H1 (cell line): ENCODE data around the gene SMG1. TPM values are rescaled to one million over a fixed set of nuclear protein-coding genes. Genes with fewer than 3 reads are reported as not detected.

Experiments
- CTCF ChIA-PET: fragments of 300-600 bp; sonication (Branson Sonifier 250); formaldehyde crosslinking; loops from one replicate; lab custom pipeline; 2021; ENCODE audit not compliant: partially characterized antibody; lab: Charles Lee
- POLR2A ChIA-PET: fragments of 300-600 bp; sonication (Branson Sonifier 250); formaldehyde crosslinking; loops from one replicate; lab custom pipeline; 2021; ENCODE audit warnings: inconsistent platforms; ENCODE audit not compliant: partially characterized antibody; lab: Charles Lee
- DNase-seq, 2 experiments: peaks; one replicate each; pipeline versions ENCODE4 v3.0.0 to v3.0.0-alpha.2; 2010 to 2022; ENCODE audit warnings: low spot score in 2 of 2, low read depth in 1 of 2, mixed read lengths in 1 of 2
- FAIRE-seq: peaks from 2 replicates; lab custom pipeline; 2011; peaks lifted over from hg19 to GRCh38; lab: Jason Lieb, UNC
- H2AFZ ChIP-seq: 2 replicates; pipeline ENCODE4 v1.8.1; 2012; ENCODE audit warnings: low read length, inconsistent platforms
- H2AK5ac ChIP-seq: 2 replicates; pipeline ENCODE4 v1.6.1; 2013; ENCODE audit warnings: low read depth, low read length
- H2BK120ac ChIP-seq: replicated peaks from 2 replicates; pipeline ENCODE3; 2013; ENCODE audit warnings: low read depth, low read length, inconsistent platforms
- H2BK12ac ChIP-seq: 2 replicates; pipeline ENCODE4 v1.6.1; 2013; ENCODE audit warnings: low read depth, low read length
- H2BK15ac ChIP-seq: 2 replicates; pipeline ENCODE4 v1.6.1; 2013; ENCODE audit warnings: low read length
- H2BK20ac ChIP-seq: 2 replicates; pipeline ENCODE4 v1.6.1; 2013; ENCODE audit warnings: low read length
- H2BK5ac ChIP-seq: 2 replicates; pipeline ENCODE4 v1.6.1; 2013; ENCODE audit warnings: low read depth, low read length
- H3K14ac ChIP-seq: 2 replicates; pipeline ENCODE4 v1.6.1; 2013; ENCODE audit warnings: inconsistent platforms; ENCODE audit not compliant: insufficient read length
- H3K18ac ChIP-seq: 2 replicates; pipeline ENCODE4 v1.6.1; 2013; ENCODE audit warnings: low read length; ENCODE audit errors: extremely low read depth
- H3K23ac ChIP-seq: 2 replicates; pipeline ENCODE4 v1.6.1; 2013; ENCODE audit warnings: inconsistent platforms; ENCODE audit not compliant: insufficient read length
- H3K23me2 ChIP-seq: 2 replicates; pipeline ENCODE4 v1.6.1; 2013; ENCODE audit warnings: low read depth, low read length
- H3K27ac ChIP-seq: 2 replicates; pipeline ENCODE4 v1.6.1; 2011; ENCODE audit warnings: low read depth, low read length, inconsistent platforms
- H3K27me3 ChIP-seq, 4 experiments: replicated peaks in 1 of 4; 1 replicate in 1 of 4; 2 replicates in 3 of 4; pipeline versions ENCODE4 v1.6.1 to v1.8.1; 2011 to 2013; ENCODE audit warnings: low read length in 3 of 4, mild to moderate bottlenecking in 3 of 4, inconsistent platforms in 2 of 4, mixed read lengths in 2 of 4, moderate library complexity in 1 of 4; ENCODE audit not compliant: control insufficient read depth in 3 of 4, insufficient read depth in 3 of 4; ENCODE audit errors: extremely low read depth in 1 of 4
- H3K36me3 ChIP-seq, 4 experiments: 2 replicates each; pipeline versions ENCODE4 v1.6.1 to v1.8.1; 2011 to 2013; ENCODE audit warnings: mild to moderate bottlenecking in 4 of 4, low read length in 3 of 4, moderate library complexity in 2 of 4, control low read depth in 1 of 4, inconsistent platforms in 1 of 4; ENCODE audit not compliant: insufficient read depth in 4 of 4, control insufficient read depth in 2 of 4
- H3K4ac ChIP-seq: replicated peaks from 2 replicates; pipeline ENCODE3; 2013; ENCODE audit warnings: low read length, low read depth, mixed read lengths, inconsistent platforms; ENCODE audit not compliant: insufficient read length
- H3K4me1 ChIP-seq, 4 experiments: replicated peaks in 1 of 4; 1 replicate in 1 of 4; 2 replicates in 3 of 4; pipeline versions ENCODE4 v1.6.1 to v1.8.1; 2011 to 2013; ENCODE audit warnings: low read length in 3 of 4, inconsistent platforms in 2 of 4, mixed read lengths in 1 of 4; ENCODE audit not compliant: insufficient read depth in 4 of 4, control insufficient read depth in 3 of 4
- H3K4me2 ChIP-seq, 2 experiments: 2 replicates each; pipeline versions ENCODE4 v1.6.1 to v1.8.1; 2011 to 2013; ENCODE audit warnings: low read depth in 2 of 2, low read length in 2 of 2, control low read depth in 1 of 2, inconsistent platforms in 1 of 2, mild to moderate bottlenecking in 1 of 2; ENCODE audit not compliant: insufficient read depth in 1 of 2
- H3K4me3 ChIP-seq, 4 experiments: fragments of 200-600, 300-600 bp in 1 of 4; sonication (generic), shearing (Covaris generic), sonication (Bioruptor Twin) in 1 of 4; 2 replicates each; pipeline versions ENCODE4 v1.5.1 to v1.8.1; 2011 to 2016; ENCODE audit warnings: low read length in 4 of 4, low read depth in 3 of 4, control low read depth in 2 of 4, inconsistent platforms in 2 of 4, mild to moderate bottlenecking in 2 of 4, mixed read lengths in 1 of 4, moderate library complexity in 1 of 4; ENCODE audit not compliant: insufficient read depth in 2 of 4; ENCODE audit errors: extremely low read depth in 1 of 4
- H3K56ac ChIP-seq: replicated peaks from 2 replicates; pipeline ENCODE3; 2013; ENCODE audit warnings: low read depth, mild to moderate bottlenecking, mixed read lengths, low read length, inconsistent platforms; ENCODE audit not compliant: insufficient read length
- H3K79me1 ChIP-seq: 2 replicates; pipeline ENCODE4 v1.6.1; 2013; ENCODE audit warnings: low read depth, low read length, control low read depth
- H3K79me2 ChIP-seq, 2 experiments: 2 replicates each; pipeline versions ENCODE4 v1.6.1 to v1.8.1; 2012 to 2013; ENCODE audit warnings: low read length in 2 of 2, mild to moderate bottlenecking in 2 of 2, inconsistent platforms in 1 of 2; ENCODE audit not compliant: insufficient read depth in 2 of 2, control insufficient read depth in 1 of 2
- H3K9ac ChIP-seq, 4 experiments: replicated peaks in 1 of 4; 1 replicate in 1 of 4; 2 replicates in 3 of 4; pipeline versions ENCODE4 v1.6.1 to v1.8.1; 2011 to 2013; ENCODE audit warnings: low read depth in 3 of 4, low read length in 3 of 4, control low read depth in 2 of 4, mild to moderate bottlenecking in 2 of 4, moderate library complexity in 2 of 4, inconsistent platforms in 1 of 4; ENCODE audit errors: extremely low read depth in 1 of 4
- H3K9me3 ChIP-seq, 2 experiments: 2 replicates each; pipeline versions ENCODE4 v1.6.1 to v1.8.1; 2012 to 2013; ENCODE audit warnings: mild to moderate bottlenecking in 2 of 2, moderate library complexity in 2 of 2, control low read depth in 1 of 2, inconsistent platforms in 1 of 2, low read depth in 1 of 2, low read length in 1 of 2, mixed read lengths in 1 of 2; ENCODE audit not compliant: insufficient read depth in 2 of 2
- H4K20me1 ChIP-seq, 2 experiments: replicated peaks in 1 of 2; 2 replicates each; pipeline versions ENCODE3 to v1.8.1; 2011 to 2013; ENCODE audit warnings: inconsistent platforms in 2 of 2, low read length in 2 of 2, mild to moderate bottlenecking in 1 of 2; ENCODE audit not compliant: insufficient read depth in 2 of 2, control insufficient read depth in 1 of 2
- H4K5ac ChIP-seq: 2 replicates; pipeline ENCODE4 v1.6.1; 2013; ENCODE audit warnings: low read length, low read depth, mixed read lengths, inconsistent platforms; ENCODE audit not compliant: insufficient read length
- H4K8ac ChIP-seq: 2 replicates; pipeline ENCODE4 v1.8.0; 2013; ENCODE audit warnings: mild to moderate bottlenecking, moderate library complexity, low read length, inconsistent platforms; ENCODE audit not compliant: insufficient read depth; ENCODE audit errors: extremely low read depth
- H4K91ac ChIP-seq: replicated peaks from 2 replicates; pipeline ENCODE3; 2013; ENCODE audit warnings: low read length, mixed read lengths, inconsistent platforms; ENCODE audit not compliant: insufficient read length
- GTF2F1 ChIP-seq: IDR thresholded peaks from 2 replicates; pipeline ENCODE4 v1.6.1; 2012; ENCODE audit warnings: low read depth, low read length, improper control_type of control experiment, borderline replicate concordance
- PHF8 ChIP-seq: fragments of 200-600 bp; sonication (generic); conservative IDR thresholded peaks from 2 replicates; pipeline ENCODE4 v1.7.1; 2012; ENCODE audit warnings: low read depth, mild to moderate bottlenecking, inconsistent platforms, low read length, moderate library complexity
- SAP30 ChIP-seq: fragments of 300-600 bp; sonication (generic); IDR thresholded peaks from 2 replicates; pipeline ENCODE4 v1.7.1; 2012; ENCODE audit warnings: low read length, moderate library complexity, mild to moderate bottlenecking, inconsistent platforms; ENCODE audit not compliant: insufficient read depth, insufficient replicate concordance
- ZNF274 ChIP-seq: IDR thresholded peaks from 2 replicates; pipeline ENCODE4 v1.7.0; 2012; ENCODE audit warnings: low read length, borderline replicate concordance; ENCODE audit errors: extremely low read depth
- polyA plus RNA-seq, 7 experiments: library from polyadenylated mRNA; depleted of rRNA in 3 of 7; stranded (reverse) in 5 of 7; unstranded in 2 of 7; fragments of >200 nt in 5 of 7; fragments of 200-250 nt in 2 of 7; gene quantifications; 1 replicate in 5 of 7; 2 replicates in 1 of 7; 4 replicates in 1 of 7; pipeline versions ENCODE4 v1.2.1 to v1.2.3, GENCODE V29; 2011 to 2013; ENCODE audit warnings: missing spikeins in 2 of 7, mixed read lengths in 2 of 7
- total RNA-seq: library from RNA; stranded (reverse); fragmentation: NEBNext Ultra II Directional; extraction: Animal tissue kit (Norgen Biotek cat#: 25700); gene quantifications from 2 replicates; pipeline ENCODE4 v1.2.1, GENCODE V29; 2021

The SMG1 gene
- total and polyA plus RNA-seq, 2 of the 8 experiments (the other 6 are each of a cell fraction or from before 2014, with no cell fraction given): 14.9 to 90.6 TPM

- no peak overlapping the region for H3K18ac ChIP-seq
- H3K27ac ChIP-seq: no peak overlapping the region
- FAIRE-seq: no peak
- H3K4me3 ChIP-seq: no peak overlapping the region
- no peak overlapping the region for H2BK15ac ChIP-seq
- H2BK5ac ChIP-seq: no peak overlapping the region
- TF ChIP-seq ZNF274: no peak
- no peak for TF ChIP-seq SAP30
- no peak for TF ChIP-seq GTF2F1
- TF ChIP-seq PHF8: no peak
- H3K79me2 ChIP-seq: no peaks in the 10 kb centered on the region
- no peak overlapping the region for H3K4me2 ChIP-seq
- no peak overlapping the region for H2BK12ac ChIP-seq
- no peak overlapping the region for H3K14ac ChIP-seq
- POLR2A ChIA-PET: interaction anchor here (1.0 to 3.9 kb wide), 3 partner anchors 29 to 47 kb away, joined by 3 to 20 read pairs (median 4); partner anchors contain the start of gene ARL6IP1
- CTCF ChIA-PET: interaction anchor here (1.4 to 1.8 kb wide), 2 partner anchors 16 to 35 kb away, joined by 3 to 6 read pairs; partner anchors contain the start of gene ARL6IP1
- no peak overlapping the region for H3K4ac ChIP-seq
- H3K23ac ChIP-seq: no peak overlapping the region
- H2AK5ac ChIP-seq: no peak overlapping the region
- H4K20me1 ChIP-seq: no peaks in the 10 kb centered on the region
- no peaks in the 10 kb centered on the region for H3K27me3 ChIP-seq
- no peak overlapping the region for H2BK20ac ChIP-seq
- H3K9me3 ChIP-seq: no peaks in the 10 kb centered on the region
- peaks cover 2% of the 10 kb centered on the region; the same call in 1 of the 2 replicates for H3K23me2 ChIP-seq
- no peaks in the 10 kb centered on the region for H3K79me1 ChIP-seq
- no peak overlapping the region for H2AFZ ChIP-seq
- no peak overlapping the region for H4K8ac ChIP-seq
- H2BK120ac ChIP-seq: no peak overlapping the region
- H4K91ac ChIP-seq: no peak overlapping the region
- peaks cover 40 to 94% (median 85%) of the 10 kb centered on the region in 4 experiments for H3K36me3 ChIP-seq
- no peak overlapping the region for H3K56ac ChIP-seq
- H4K5ac ChIP-seq: no peak overlapping the region
- no peak for DNase-seq
- no peak overlapping the region for H3K9ac ChIP-seq
- H3K4me1 ChIP-seq: no peaks in the 10 kb centered on the region
These were observed 89.5 kb downstream of the SMG1 start for GRCh38 chr16:18836702-18837101.
